CD8-positive, alpha-beta memory T cell (primary cell): ENCODE measurements around the gene CHAC2. TPM values are rescaled to one million over a fixed set of nuclear protein-coding genes. Genes with fewer than 3 reads are reported as not detected.

ENCODE experiments used
- CTCF ChIA-PET: fragments of 350-600 bp; sonication (Branson Sonifier 250); formaldehyde crosslinking; loops from one replicate; lab custom pipeline; 2021; ENCODE audit warnings: antibody characterized with exemption; lab: Charles Lee
- POLR2A ChIA-PET: fragments of 350-600 bp; sonication (Branson Sonifier 250); formaldehyde crosslinking; loops from one replicate; lab custom pipeline; 2021; ENCODE audit warnings: antibody characterized with exemption; lab: Charles Lee
- DNase-seq, 5 donors: peaks; one replicate each; pipeline versions ENCODE4 v3.0.0 to v3.0.0-alpha.2; 2020 to 2022; ENCODE audit warnings: mixed read lengths in 1 of 5
- H3K27ac ChIP-seq: one replicate; pipeline ENCODE4 v1.7.0; 2013; ENCODE audit warnings: low read depth, mild to moderate bottlenecking, low read length, moderate library complexity
- H3K27me3 ChIP-seq: 2 replicates; pipeline ENCODE4 v1.7.0; 2013; ENCODE audit warnings: low read length, mild to moderate bottlenecking; ENCODE audit not compliant: insufficient read depth, poor library complexity, severe bottlenecking
- H3K36me3 ChIP-seq: 2 replicates; pipeline ENCODE4 v1.7.0; 2013; ENCODE audit warnings: mild to moderate bottlenecking, low read length, moderate library complexity; ENCODE audit not compliant: insufficient read depth
- H3K4me1 ChIP-seq: 2 replicates; pipeline ENCODE4 v1.7.0; 2013; ENCODE audit warnings: mild to moderate bottlenecking, low read length, moderate library complexity; ENCODE audit not compliant: insufficient read depth
- H3K4me3 ChIP-seq: 2 replicates; pipeline ENCODE4 v1.7.0; 2013; ENCODE audit warnings: mild to moderate bottlenecking, low read length
- H3K9me3 ChIP-seq: 2 replicates; pipeline ENCODE4 v1.7.0; 2013; ENCODE audit warnings: mild to moderate bottlenecking, low read length
- H3K27ac Mint-ChIP-seq, 8 donors: one replicate each; pipeline ENCODE4 v1.8.0; 2020 to 2021; ENCODE audit warnings: mixed read lengths in 8 of 8, mild to moderate bottlenecking in 6 of 8, inconsistent platforms in 3 of 8, moderate library complexity in 3 of 8
- H3K27me3 Mint-ChIP-seq, 2 donors: one replicate each; pipeline ENCODE4 v1.8.0; 2020 to 2021; ENCODE audit warnings: mixed read lengths in 2 of 2, mild to moderate bottlenecking in 1 of 2, moderate library complexity in 1 of 2
- H3K36me3 Mint-ChIP-seq, 3 donors: one replicate each; pipeline ENCODE4 v1.8.0; 2020 to 2021; ENCODE audit warnings: mixed read lengths in 3 of 3, inconsistent platforms in 1 of 3, mild to moderate bottlenecking in 1 of 3
- H3K4me1 Mint-ChIP-seq, 3 donors: one replicate each; pipeline ENCODE4 v1.8.0; 2020 to 2021; ENCODE audit warnings: mixed read lengths in 3 of 3, inconsistent platforms in 1 of 3, mild to moderate bottlenecking in 1 of 3
- H3K4me3 Mint-ChIP-seq, 7 donors: one replicate each; pipeline ENCODE4 v1.8.0; 2020 to 2021; ENCODE audit warnings: mixed read lengths in 7 of 7, mild to moderate bottlenecking in 6 of 7, moderate library complexity in 4 of 7, inconsistent platforms in 2 of 7
- H3K9me3 Mint-ChIP-seq, 5 donors: one replicate each; pipeline ENCODE4 v1.8.0; 2020 to 2022; ENCODE audit warnings: mixed read lengths in 5 of 5, mild to moderate bottlenecking in 3 of 5, moderate library complexity in 2 of 5, inconsistent platforms in 1 of 5
- polyA plus RNA-seq: library from polyadenylated mRNA; unstranded; fragments of 300-500 nt; fragmentation: Illumina TruSeq; gene quantifications from one replicate; pipeline ENCODE4 v1.2.3, GENCODE V29; 2021
- total RNA-seq, 2 experiments: library from RNA; stranded (reverse); gene quantifications; one replicate each; pipeline ENCODE4 v1.2.3, GENCODE V29; 2021

The CHAC2 gene
- total and polyA plus RNA-seq, 3 experiments from 2014 or later = 3.8 to 27.4 (median 25.6) TPM

DNA sequence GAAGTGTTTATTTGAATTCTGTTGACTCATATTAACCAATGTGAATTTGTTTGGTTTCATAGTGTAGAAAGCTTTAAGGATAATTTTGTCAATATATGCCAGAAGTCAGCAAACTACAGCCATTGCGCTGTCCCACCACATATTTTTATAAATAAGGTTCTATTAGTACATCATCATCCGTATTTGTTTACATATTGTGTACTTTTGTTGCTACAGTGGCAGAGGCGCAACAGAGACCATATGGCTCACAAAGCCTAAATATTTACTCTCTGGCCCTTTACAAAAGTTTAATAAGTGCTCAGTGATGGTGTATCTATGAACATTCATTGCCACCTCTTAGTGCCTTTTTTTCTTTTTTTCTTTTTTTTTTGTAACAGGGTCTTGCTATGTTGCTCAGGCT, 25.7 kb downstream of the CHAC2 start:
- H3K4me1 Mint-ChIP-seq = peaks cover 20 to 34% (median 33%) of the 10 kb centered on the region in 3 donors
- H3K27ac ChIP-seq = no peak overlapping the region
- no peak overlapping the region for H3K27ac Mint-ChIP-seq
- H3K4me3 ChIP-seq = no peak overlapping the region
- H3K27me3 Mint-ChIP-seq = peaks cover 0 to 1% of the 10 kb centered on the region in 2 donors
- H3K9me3 Mint-ChIP-seq = no peaks in the 10 kb centered on the region
- H3K27me3 ChIP-seq = no peaks in the 10 kb centered on the region
- ChIA-PET CTCF (interaction anchor here (1.0 kb wide), 1 partner anchor 9 kb away, joined by 3 read pairs; no protein-coding TSS in a partner anchor), POLR2A (no interaction called here)
- DNase-seq = no peak
- no peaks in the 10 kb centered on the region for H3K9me3 ChIP-seq
- H3K4me1 ChIP-seq = peaks cover 11% of the 10 kb centered on the region
- peaks cover 22% of the 10 kb centered on the region for H3K36me3 ChIP-seq
- H3K4me3 Mint-ChIP-seq = no peak overlapping the region
- peaks cover 2 to 35% (median 6%) of the 10 kb centered on the region in 3 donors for H3K36me3 Mint-ChIP-seq

DNA sequence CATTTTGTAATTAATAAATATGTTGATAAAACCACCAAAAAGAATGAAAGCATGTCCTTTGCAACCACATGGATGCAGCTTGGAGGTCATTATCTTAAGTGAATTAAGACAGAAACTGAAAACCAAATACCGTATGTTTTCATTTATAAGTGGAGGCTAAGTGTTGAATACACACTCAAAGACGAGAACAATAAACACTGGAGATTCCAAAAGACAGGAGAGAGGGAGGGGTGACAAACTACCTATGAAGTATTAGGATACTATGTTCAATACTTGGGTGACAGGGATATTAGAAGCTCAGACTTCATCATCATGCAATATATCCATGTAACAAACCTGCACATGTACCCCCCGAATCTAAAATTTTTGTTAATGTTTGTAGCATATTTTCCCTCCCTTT, 26.2 kb downstream of the CHAC2 start:
- H3K27ac Mint-ChIP-seq = peak overlapping the region in 1 of 8 donors; percentile 26
- H3K9me3 Mint-ChIP-seq = no peaks in the 10 kb centered on the region
- Histone ChIP-seq H3K27ac (no peak overlapping the region), H3K9me3 (no peaks in the 10 kb centered on the region), H3K4me3 (no peak overlapping the region), H3K27me3 (no peaks in the 10 kb centered on the region), H3K4me1 (peaks cover 5% of the 10 kb centered on the region), H3K36me3 (peaks cover 26% of the 10 kb centered on the region)
- no peak overlapping the region for H3K4me3 Mint-ChIP-seq
- peaks cover 16 to 29% (median 27%) of the 10 kb centered on the region in 3 donors for H3K4me1 Mint-ChIP-seq
- ChIA-PET CTCF (interaction anchor here (1.0 kb wide), 1 partner anchor 10 kb away, joined by 3 read pairs; no protein-coding TSS in a partner anchor), POLR2A (no interaction called here)
- H3K36me3 Mint-ChIP-seq = peaks cover 2 to 41% (median 6%) of the 10 kb centered on the region in 3 donors
- DNase-seq = no peak
- H3K27me3 Mint-ChIP-seq = peaks cover 0 to 1% of the 10 kb centered on the region in 2 donors

DNA sequence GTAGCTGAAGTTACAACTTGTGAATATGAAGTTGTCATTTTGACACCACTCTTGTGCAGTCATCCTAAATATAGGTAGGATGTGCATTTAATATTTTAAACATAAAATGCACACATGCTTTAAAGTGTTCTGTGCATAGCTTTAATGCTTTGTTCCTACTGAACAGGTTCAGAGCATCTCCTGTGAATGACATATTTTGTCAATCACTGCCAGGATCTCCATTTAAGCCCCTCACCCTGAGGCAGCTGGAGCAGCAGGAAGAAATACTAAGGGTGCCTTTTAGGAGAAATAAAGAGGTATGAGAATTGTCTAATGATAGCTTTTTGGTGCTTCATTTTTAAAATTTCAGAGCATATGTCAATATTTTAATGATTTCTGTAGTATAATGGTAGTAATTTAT, 33.9 kb downstream of the CHAC2 start:
- no peaks in the 10 kb centered on the region for H3K27me3 ChIP-seq
- Mint-ChIP-seq H3K27ac (peak overlapping the region in 1 of 8 donors; percentile 19), H3K27me3 (peaks cover 0 to 1% of the 10 kb centered on the region in 2 donors), H3K4me3 (no peak overlapping the region), H3K36me3 (peaks cover 0 to 79% (median 17%) of the 10 kb centered on the region in 3 donors), H3K9me3 (no peaks in the 10 kb centered on the region), H3K4me1 (peaks cover 2 to 3% (median 2%) of the 10 kb centered on the region in 3 donors)
- no peak for DNase-seq
- no peaks in the 10 kb centered on the region for H3K9me3 ChIP-seq
- H3K4me1 ChIP-seq = no peaks in the 10 kb centered on the region
- POLR2A ChIA-PET = no interaction called here
- CTCF ChIA-PET = no interaction called here
- no peak overlapping the region for H3K27ac ChIP-seq
- no peak overlapping the region for H3K4me3 ChIP-seq
- H3K36me3 ChIP-seq = peaks cover 33% of the 10 kb centered on the region

DNA sequence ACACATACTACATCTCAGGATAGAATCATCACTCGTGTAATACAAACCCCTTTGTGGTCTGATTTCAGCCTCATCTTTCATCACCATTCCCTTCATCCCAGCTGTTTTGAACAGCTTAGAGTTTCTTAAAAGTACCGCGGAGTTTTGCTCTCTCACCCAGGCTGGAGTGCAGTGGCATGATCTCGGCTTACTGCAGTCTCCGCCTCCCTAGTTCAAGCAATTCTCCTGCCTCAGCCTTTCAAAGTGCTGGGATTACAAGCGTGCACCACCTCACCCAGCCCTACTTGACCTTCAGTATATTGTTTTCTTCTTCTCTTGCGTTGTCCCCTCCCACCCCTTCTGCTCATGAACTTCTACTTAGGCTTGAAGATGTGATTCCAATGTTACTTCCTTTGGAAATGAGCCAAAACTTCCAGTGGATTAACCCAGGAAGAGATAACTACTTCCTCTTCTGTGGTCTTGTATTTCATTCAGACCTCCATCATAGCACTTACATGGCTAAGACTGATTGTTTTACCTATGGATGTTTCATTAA, 35.1 kb downstream of the CHAC2 start:
- no peak for DNase-seq
- Mint-ChIP-seq H3K4me1 (peaks cover 2 to 8% (median 2%) of the 10 kb centered on the region in 3 donors), H3K27me3 (peaks cover 0 to under 1% of the 10 kb centered on the region in 2 donors), H3K4me3 (no peak overlapping the region), H3K27ac (peak overlapping the region in 1 of 8 donors; percentile 24), H3K36me3 (peaks cover 0 to 84% (median 20%) of the 10 kb centered on the region in 3 donors), H3K9me3 (no peaks in the 10 kb centered on the region)
- Histone ChIP-seq H3K36me3 (peaks cover 31% of the 10 kb centered on the region), H3K27me3 (no peaks in the 10 kb centered on the region), H3K4me3 (no peak overlapping the region), H3K4me1 (no peaks in the 10 kb centered on the region), H3K27ac (no peak overlapping the region), H3K9me3 (no peaks in the 10 kb centered on the region)
- ChIA-PET POLR2A (no interaction called here), CTCF (interaction anchor here (0.6 kb wide), 1 partner anchor 866 kb away, joined by 3 read pairs; no protein-coding TSS in a partner anchor)

DNA sequence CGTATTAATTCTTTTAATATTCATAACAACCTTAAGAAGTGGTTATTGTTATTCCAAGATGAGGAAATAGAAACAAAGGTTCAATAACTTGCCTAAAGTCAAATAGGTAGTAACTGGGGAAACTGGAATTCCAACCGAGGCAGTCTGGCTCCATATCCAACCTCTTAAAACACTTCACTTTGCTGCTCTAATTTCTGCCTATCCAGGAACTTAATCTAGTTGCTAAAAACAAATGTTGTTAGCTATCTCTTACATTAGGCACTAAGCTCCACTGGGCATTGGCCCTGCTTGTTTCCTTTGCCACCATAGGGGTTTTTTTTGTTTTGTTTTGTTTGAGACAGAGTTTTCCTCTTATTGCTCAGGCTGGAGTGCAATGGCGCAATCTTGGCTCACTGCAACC, 44.0 kb downstream of the CHAC2 start:
- H3K27me3 Mint-ChIP-seq = no peaks in the 10 kb centered on the region
- H3K9me3 Mint-ChIP-seq = no peaks in the 10 kb centered on the region
- no peaks in the 10 kb centered on the region for H3K4me1 ChIP-seq
- H3K4me3 ChIP-seq = no peak overlapping the region
- H3K4me1 Mint-ChIP-seq = peaks cover 0 to 4% (median 0%) of the 10 kb centered on the region in 3 donors
- peak overlapping the region in 1 of 8 donors; percentile 26 for H3K27ac Mint-ChIP-seq
- peaks cover 44% of the 10 kb centered on the region for H3K36me3 ChIP-seq
- no peaks in the 10 kb centered on the region for H3K27me3 ChIP-seq
- no peaks in the 10 kb centered on the region for H3K9me3 ChIP-seq
- H3K27ac ChIP-seq = no peak overlapping the region
- ChIA-PET CTCF (no interaction called here), POLR2A (no interaction called here)
- peaks cover 14 to 86% (median 32%) of the 10 kb centered on the region in 3 donors for H3K36me3 Mint-ChIP-seq
- no peak for DNase-seq
- H3K4me3 Mint-ChIP-seq = no peak overlapping the region

DNA sequence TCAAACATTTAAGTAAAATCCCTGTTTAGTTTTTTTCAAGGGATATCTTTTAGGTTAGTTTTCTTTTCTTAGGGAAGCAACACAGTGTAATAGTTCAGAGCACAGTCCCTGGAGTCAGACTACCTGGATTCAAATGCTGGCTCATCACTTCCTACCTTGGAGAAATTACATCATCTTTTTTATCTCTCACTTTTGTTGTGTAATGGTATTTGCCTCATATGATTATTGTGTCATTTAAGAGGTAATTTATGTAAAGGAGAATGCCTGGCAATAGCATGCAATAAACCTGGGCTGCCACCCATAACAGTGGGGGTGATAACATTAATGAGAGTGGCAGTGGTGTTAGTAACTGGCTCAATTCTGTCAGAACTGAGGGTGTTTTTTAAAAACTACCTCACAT, 45.5 kb downstream of the CHAC2 start:
- no peaks in the 10 kb centered on the region for H3K9me3 ChIP-seq
- ChIA-PET POLR2A (no interaction called here), CTCF (no interaction called here)
- Mint-ChIP-seq H3K27ac (no peak overlapping the region), H3K4me1 (peaks cover 0 to 4% (median 0%) of the 10 kb centered on the region in 3 donors), H3K4me3 (no peak overlapping the region), H3K27me3 (no peaks in the 10 kb centered on the region), H3K36me3 (peaks cover 22 to 84% (median 37%) of the 10 kb centered on the region in 3 donors), H3K9me3 (no peaks in the 10 kb centered on the region)
- H3K4me3 ChIP-seq = no peak overlapping the region
- peaks cover 47% of the 10 kb centered on the region for H3K36me3 ChIP-seq
- H3K4me1 ChIP-seq = no peaks in the 10 kb centered on the region
- no peak overlapping the region for H3K27ac ChIP-seq
- no peak for DNase-seq
- no peaks in the 10 kb centered on the region for H3K27me3 ChIP-seq

DNA sequence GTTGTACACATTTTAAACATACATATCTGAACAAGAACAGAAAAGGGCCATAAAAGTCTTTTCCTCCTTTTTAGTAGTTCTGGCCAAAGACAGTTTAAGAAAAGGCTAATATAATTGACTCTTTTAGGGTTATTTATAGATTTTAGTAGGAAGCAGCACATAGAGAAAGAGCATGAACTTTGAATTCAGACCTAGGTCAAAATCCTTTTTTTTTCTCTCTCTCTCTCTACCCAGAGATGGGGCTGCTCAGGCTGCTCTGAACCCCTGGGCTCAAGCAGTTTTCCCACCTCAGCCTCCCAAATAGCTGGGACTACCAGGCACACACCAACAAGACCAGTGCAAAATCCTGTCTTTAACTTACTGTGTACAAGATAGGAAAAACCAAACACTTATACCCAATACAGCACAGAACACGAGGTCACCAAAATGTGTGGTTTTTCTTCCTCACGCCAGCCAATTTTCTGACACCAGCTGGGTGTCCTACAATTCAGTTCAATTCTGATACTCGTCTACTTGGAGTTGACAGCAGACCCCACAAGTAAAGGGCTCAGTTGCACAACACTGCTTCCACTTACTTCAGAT, 51.3 kb downstream of the CHAC2 start:
- H3K27me3 ChIP-seq = no peaks in the 10 kb centered on the region
- H3K4me1 Mint-ChIP-seq = peaks cover 0 to 4% (median 0%) of the 10 kb centered on the region in 3 donors
- no peak overlapping the region for H3K4me3 Mint-ChIP-seq
- H3K36me3 Mint-ChIP-seq = peaks cover 17 to 53% (median 21%) of the 10 kb centered on the region in 3 donors
- H3K27ac ChIP-seq = no peak overlapping the region
- DNase-seq = no peak
- H3K9me3 ChIP-seq = no peaks in the 10 kb centered on the region
- H3K4me3 ChIP-seq = no peak overlapping the region
- peak overlapping the region in 1 of 8 donors; percentile 22 for H3K27ac Mint-ChIP-seq
- no peaks in the 10 kb centered on the region for H3K4me1 ChIP-seq
- CTCF ChIA-PET = no interaction called here
- no peaks in the 10 kb centered on the region for H3K27me3 Mint-ChIP-seq
- H3K9me3 Mint-ChIP-seq = no peaks in the 10 kb centered on the region
- POLR2A ChIA-PET = no interaction called here
- peaks cover 9% of the 10 kb centered on the region for H3K36me3 ChIP-seq

DNA sequence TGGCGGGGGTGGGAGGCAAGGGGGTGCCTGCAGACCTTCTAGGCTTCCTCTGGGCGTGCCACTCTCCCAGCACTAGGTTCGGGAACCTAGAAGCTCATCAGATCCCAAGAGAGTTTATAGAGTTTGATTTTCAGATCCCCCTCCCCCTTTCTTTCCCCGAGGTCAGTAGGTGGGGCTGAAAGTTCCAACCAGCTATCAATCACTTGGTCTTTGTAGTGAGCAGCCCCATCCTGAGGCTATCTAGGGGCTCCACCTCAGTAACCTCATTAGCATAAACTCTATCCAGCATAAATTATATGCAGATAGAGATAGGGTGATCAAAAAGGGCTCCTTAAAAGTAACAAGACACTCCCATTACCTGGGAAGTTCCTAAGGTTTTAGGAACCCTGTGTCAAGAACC, 52.0 kb downstream of the CHAC2 start:
- no peaks in the 10 kb centered on the region for H3K9me3 Mint-ChIP-seq
- DNase-seq = no peak
- Histone ChIP-seq H3K4me3 (no peak overlapping the region), H3K9me3 (no peaks in the 10 kb centered on the region), H3K27ac (no peak overlapping the region), H3K36me3 (peaks cover 8% of the 10 kb centered on the region), H3K27me3 (no peaks in the 10 kb centered on the region), H3K4me1 (no peaks in the 10 kb centered on the region)
- peaks cover 0 to 4% (median 0%) of the 10 kb centered on the region in 3 donors for H3K4me1 Mint-ChIP-seq
- CTCF ChIA-PET = no interaction called here
- H3K36me3 Mint-ChIP-seq = peaks cover 17 to 49% (median 21%) of the 10 kb centered on the region in 3 donors
- no peaks in the 10 kb centered on the region for H3K27me3 Mint-ChIP-seq
- H3K27ac Mint-ChIP-seq = no peak overlapping the region
- POLR2A ChIA-PET = no interaction called here
- H3K4me3 Mint-ChIP-seq = no peak overlapping the region
